Activated CD4-positive, alpha-beta T cell treated with anti-CD3 and anti-CD28 coated beads, Interleukin-2, amount 50 U/mL, for 4 hours (primary cell): ENCODE data around the gene YKT6.
A peak's percentile ranks its signal among the peaks of the same experiment; 100 is the strongest.

Experiments
- DNase-seq, 2 experiments: peaks; one replicate each; pipeline ENCODE4 v3.0.0-alpha.2; 2020

YKT6 gene

GRCh38 chr7:44237696-44238095, 36.9 kb downstream of the YKT6 start:
- no peak for DNase-seq

DNA sequence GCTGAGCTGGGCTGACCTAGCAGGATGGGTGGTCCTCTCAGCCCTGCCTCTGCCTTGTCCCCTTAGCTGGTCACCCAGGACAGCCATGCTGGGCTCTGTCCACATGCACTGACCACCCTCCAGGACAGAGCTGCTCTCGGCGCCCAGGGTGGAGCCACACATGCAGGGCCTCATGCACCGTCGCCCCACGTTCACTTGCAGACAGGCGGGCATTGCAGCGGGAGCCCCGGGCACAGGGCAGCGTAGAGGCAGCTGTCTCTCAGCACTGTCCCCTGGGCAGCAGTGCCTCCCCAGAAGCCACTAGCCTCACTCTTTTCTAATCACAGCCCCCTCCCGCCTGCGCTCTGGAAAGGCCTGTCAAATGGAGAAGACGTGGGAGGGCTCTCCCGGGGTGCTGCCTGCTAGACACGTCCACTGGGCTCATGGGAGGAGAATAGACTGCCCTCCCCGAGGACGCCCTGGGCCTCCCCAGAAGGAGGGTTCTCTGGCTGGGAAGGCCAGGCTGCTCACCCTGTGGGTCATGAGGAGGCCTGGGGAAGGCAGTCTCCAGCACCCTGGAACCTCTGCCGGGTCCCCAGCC, 37.4 kb downstream of the YKT6 start:
- no peak for DNase-seq

DNA sequence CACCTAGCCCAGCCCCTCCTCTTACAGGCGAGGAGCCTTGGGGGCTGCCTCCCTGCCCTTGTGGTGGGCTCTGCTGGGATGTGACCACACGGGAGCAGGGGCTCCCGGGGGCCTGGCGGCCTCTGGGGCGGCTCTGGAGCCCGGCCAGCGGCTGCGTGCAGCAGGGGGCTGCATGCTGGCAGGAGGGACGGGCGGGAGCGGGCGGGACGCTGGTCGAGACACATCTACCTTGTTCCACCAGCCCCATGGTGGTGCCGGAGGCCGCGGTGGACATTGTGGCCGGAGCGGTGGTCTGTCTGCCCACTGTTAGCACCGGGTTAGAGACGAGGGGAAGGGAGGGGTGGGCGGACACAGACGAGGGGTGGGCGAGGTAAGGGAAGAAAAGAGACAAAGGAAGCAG, 38.6 kb downstream of the YKT6 start:
- DNase-seq = no peak

DNA sequence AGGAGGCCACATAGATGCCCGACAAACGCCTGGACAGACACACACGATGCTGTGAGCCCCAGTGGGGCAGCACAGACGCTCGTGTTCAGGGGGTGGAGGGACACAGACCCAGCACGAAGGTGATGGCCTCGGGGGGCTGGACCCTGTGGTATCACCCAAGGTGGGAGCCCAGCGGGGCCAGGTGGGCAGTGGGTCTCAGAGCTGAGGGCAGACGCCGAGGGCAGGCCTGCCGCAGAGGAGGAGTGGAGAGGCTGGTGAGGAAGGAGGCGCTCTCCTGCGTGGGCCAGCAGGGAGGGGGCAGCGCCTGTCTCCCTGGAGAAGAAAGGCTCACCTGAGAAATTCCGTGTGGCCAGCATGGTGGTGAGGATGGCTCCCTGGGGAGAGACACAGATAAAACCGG, 39.6 kb downstream of the YKT6 start:
- no peak for DNase-seq

- peak; percentile 43 to 48 for DNase-seq
Observed at GRCh38 chr7:44240983-44241510, 40.3 kb downstream of the YKT6 start.

DNA sequence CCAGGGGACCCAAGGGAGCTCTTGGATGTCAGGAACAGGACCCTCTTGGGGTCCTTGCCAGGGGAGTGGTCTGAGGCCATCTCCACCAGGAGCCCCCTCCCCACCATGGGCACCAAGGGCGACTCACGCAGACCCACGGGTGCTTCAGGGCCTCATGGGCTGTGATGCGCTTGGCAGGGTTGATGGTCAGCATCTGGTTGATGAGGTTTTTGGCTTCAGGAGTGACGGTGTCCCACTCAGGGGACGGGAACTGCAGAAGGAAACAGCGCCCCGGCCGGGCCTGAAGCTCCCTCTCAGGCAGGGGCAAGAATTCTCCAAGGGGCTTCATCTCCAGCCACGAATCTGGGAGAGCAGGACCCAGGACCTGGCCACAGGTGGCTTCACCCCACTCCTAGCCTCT, 41.3 kb downstream of the YKT6 start:
- no peak for DNase-seq

GRCh38 chr7:44244282-44244681, 43.5 kb downstream of the YKT6 start:
- peak; percentile 9 to 15 for DNase-seq

DNA sequence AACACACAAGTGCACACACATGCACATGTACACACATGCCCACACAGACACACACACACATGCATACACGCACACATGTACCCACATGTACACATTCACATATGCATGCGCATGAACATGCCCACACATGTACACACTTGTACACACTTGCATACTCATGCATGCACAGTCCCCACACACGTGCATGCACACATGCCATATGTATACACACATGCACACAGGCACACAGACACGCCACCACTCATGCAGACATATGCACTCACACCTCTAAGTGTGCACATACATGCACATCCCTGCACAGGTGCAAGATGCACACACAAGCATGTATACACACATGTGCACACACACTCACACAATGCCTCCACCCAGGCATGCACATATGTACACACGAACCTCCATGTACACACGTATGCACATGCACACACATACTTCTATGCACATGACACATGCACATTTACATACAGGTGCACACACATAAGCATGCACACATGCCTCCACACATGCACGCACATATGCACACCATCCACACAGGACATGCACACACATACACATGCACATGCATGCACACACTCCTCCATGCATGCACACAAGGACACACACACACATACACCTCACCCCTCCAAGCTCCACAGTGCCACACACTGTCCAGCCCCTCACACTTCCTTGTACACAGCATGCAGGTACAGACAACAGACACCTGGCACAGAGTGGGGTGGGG, 45.8 kb downstream of the YKT6 start:
- DNase-seq = no peak

DNA sequence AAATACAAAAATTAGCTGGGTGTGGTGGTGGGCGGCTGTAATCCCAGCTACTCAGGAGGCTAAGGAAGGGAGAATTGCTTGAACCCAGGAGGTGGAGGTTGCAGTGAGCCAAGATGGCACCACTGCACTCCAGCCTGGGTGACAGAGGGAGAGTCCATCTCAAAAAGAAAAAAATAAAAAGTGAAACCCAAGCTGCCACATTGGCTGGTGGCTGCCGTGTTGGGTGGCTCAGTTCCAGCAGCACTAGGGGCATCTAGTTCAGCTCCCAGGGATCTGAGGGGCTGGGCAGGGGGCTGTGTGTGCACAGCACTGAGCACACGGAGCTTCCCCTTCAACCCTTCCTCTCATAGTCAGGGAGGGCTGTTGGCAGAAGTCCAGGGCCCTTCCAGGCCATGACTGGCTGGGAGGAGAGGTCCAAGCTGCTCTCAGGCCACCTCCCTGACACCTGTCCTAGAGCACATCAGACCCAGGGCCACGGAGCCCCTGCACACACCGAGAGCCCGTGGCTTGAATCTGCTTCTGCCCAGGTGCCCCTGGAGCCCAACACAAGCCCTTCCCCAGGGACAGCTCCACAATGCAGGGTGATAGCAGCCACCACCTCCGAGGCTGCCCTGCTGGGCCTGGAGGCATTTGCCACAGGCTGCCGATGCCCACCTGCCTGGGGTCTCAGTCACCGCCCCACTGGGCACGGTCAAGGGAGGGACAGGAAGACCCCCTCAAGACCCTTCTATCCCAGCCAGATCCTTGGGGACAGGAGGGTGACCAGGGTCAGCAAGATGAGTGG, 47.3 kb downstream of the YKT6 start:
- no peak for DNase-seq

- DNase-seq = no peak
Observed at GRCh38 chr7:44249639-44250234, 49.0 kb downstream of the YKT6 start.

- DNase-seq = no peak
Observed at GRCh38 chr7:44251269-44251668, 50.5 kb downstream of the YKT6 start.

DNA sequence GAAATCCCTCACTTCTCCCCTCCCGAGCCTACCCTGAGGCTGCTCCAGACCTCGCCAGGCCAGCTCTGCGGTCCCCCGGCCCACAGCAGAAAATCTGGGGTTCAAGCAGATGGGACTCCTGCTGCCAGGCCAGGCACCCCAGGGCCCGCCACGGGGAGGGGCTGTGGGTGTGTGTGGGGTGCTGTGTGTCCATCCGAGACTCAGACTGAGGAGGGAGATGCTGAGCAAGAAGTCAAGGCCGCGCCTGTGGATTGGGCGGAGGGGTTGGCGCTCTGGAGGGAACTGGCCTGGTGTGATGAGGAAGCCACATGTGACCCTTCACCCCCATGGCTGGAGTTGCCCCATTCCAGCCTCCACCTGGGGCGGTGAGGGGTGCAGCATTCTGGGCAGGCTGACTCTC, 51.1 kb downstream of the YKT6 start:
- DNase-seq = no peak

DNA sequence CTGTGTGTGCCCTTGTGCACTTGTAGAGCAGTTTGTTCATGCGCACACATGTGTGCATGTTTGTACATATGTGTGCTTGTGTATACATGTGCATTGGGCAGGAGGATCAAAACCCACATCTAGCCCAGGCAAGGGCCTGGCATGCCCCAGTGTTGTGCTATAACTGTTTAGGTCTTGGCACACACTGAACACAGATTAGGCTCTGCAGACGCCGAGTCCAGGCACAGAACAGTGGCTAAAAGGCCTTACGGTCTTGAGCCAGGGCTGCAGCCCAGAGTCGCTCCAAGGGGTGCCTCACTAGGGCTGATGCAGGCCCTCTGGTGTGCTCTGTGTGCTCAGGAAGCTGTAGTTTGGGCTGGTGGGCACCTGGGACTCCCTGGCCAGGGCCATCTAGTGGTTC, 55.7 kb downstream of the YKT6 start:
- no peak for DNase-seq

DNA sequence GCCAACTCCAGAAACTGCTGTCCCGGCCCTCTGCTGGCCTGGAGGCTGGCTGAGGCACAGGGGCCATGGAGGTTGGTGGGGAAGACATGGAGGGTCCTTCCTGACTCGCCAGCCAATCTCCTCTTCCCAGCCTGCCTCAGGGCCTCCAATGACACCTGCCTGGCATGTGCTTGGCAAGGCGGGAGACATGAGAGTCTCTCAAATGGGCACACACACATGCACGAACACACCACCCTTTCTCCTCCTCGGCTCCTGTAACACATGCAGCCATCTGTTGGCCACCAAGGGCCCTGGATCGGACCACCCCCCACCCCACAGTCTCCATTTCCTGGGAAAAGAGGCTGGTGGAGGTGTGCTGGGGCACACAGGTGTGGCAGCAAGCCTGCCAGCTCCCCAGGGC, 56.4 kb downstream of the YKT6 start:
- no peak for DNase-seq

- DNase-seq = peak; percentile 63 to 66
Observed at GRCh38 chr7:44257618-44258422, 57.0 kb downstream of the YKT6 start.

GRCh38 chr7:44258423-44258760, 57.6 kb downstream of the YKT6 start:
- DNase-seq = no peak

DNA sequence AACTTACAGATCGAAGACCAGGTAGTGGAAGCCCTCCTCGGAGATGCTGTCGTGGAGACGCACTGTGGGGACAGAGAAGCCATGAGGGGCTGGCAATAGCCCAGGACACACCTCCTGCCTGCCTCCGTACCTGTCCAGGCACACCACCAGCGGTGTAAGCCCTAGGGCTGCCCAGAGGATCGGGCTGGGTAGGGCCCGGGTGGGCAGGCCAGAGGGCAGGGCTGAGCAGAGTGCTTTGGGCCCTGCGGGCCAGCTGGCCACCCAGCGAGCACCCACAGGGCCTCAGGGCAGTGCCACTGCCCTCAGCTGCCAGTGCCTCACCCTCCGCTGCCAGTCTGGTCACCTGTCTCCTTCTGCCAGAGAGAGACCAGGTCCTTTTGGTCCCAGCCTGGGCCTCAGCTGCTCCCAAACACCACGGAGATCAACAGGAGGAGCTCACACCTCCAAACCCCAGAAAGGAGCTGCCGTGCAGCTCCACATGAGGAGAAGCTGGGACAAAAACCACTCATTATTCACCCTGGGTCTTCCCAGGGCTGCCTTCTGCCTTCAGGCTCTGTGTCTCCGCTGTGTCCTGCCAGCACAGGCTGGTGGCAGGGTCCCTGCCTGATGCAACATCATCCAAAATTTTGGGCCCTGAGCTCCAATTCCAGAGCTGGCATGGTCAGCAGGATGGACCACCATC, 58.2 kb downstream of the YKT6 start:
- DNase-seq = no peak

DNA sequence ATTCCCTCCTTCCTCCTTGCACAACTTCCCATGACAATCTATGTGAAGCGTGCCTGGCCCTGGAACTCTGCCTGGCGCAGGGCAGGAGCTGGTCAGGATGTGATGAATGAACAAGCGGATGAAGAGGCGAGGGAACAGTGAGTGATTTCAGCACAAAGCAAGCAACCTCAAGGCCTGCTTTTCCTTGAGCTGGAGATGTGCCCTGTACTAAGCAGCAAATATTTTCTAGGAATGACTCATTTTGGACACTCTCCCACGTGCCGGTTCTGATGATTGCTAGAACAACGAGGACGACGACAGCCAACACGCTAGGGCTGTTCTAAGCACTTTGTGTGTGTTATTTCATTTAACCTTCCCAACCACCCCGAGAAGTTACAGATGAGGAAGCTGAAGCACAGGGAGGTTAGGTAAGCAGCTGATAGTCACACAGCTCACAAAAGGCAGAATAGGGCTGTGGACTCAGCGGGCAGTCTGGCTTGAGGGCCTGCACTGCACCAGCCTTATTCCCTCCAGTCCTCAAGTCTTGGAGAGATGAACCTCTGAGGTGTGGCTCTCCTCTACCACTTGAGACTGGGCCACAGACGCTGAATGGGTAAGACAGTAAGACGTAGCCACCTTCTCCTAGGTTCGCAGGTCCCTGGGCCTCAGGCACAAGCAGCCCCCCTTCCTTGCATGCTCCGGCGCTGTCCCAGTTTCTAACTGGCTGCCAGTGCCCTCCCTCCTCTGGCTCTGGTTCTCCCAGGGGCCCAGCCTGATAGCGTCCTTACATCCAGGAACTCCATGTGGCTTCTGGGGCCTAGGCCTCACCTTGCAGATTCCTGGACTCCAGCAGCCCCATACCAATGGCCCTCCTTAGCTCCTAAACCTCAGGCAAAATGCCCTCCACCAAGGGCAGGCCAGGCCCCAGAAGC, 59.0 kb downstream of the YKT6 start:
- DNase-seq = no peak

- no peak for DNase-seq
Observed at GRCh38 chr7:44261240-44261639, 60.5 kb downstream of the YKT6 start.

- no peak for DNase-seq
Observed at GRCh38 chr7:44262031-44262430, 61.3 kb downstream of the YKT6 start.
